ENCODE data around the gene PLEKHH2. TPM values are rescaled to one million over a fixed set of nuclear protein-coding genes. Genes with fewer than 3 reads are reported as not detected.
A peak's percentile ranks its signal among the peaks of the same experiment; 100 is the strongest.
"Not testable (repeated sequence)": the region's sequence is repeated elsewhere in the genome, so short reads cannot be mapped to it uniquely, and the experiment has no call there.

The PLEKHH2 gene
- total RNA-seq, 1 donor from 2014 or later = 2.3 TPM

GRCh38 chr2:43648994-43649701, 12.1 kb downstream of the PLEKHH2 start:
- no peak for DNase-seq (ENCODE audit: low read depth)

GRCh38 chr2:43653506-43653905, 16.4 kb downstream of the PLEKHH2 start:
- TF ChIP-seq CTCF (IDR thresholded peaks at IDR 0.05; ENCODE audit: insufficient read depth, low read length, poor library complexity, severe bottlenecking) = no peak
- no peak overlapping the region for H3K4me3 ChIP-seq (ENCODE audit: low read depth, low read length)
- no peaks in the 10 kb centered on the region for H3K27me3 ChIP-seq (ENCODE audit: control insufficient read depth, insufficient read depth, low read length)

More at GRCh38 chr2:43648994-43649701, 12.1 kb downstream of the PLEKHH2 start:
- no peak overlapping the region for H3K4me3 ChIP-seq (ENCODE audit: low read depth, low read length)
- H3K27me3 ChIP-seq (ENCODE audit: control insufficient read depth, insufficient read depth, low read length) = no peaks in the 10 kb centered on the region
- no peaks in the 10 kb centered on the region for H3K36me3 ChIP-seq (ENCODE audit: control insufficient read depth, insufficient read depth, low read length)
- TF ChIP-seq CTCF (IDR thresholded peaks at IDR 0.05; ENCODE audit: insufficient read depth, low read length, poor library complexity, severe bottlenecking) = no peak

GRCh38 chr2:43657241-43657640, 20.2 kb downstream of the PLEKHH2 start:
- no peaks in the 10 kb centered on the region for H3K36me3 ChIP-seq (ENCODE audit: control insufficient read depth, insufficient read depth, low read length)
- no peaks in the 10 kb centered on the region for H3K27me3 ChIP-seq (ENCODE audit: control insufficient read depth, insufficient read depth, low read length)
- no peak for TF ChIP-seq CTCF (IDR thresholded peaks at IDR 0.05; ENCODE audit: insufficient read depth, low read length, poor library complexity, severe bottlenecking)
- H3K4me3 ChIP-seq (ENCODE audit: low read depth, low read length) = no peak overlapping the region
- no peak for DNase-seq (ENCODE audit: low read depth)

More at GRCh38 chr2:43653506-43653905, 16.4 kb downstream of the PLEKHH2 start:
- H3K36me3 ChIP-seq (ENCODE audit: control insufficient read depth, insufficient read depth, low read length) = no peaks in the 10 kb centered on the region
- DNase-seq (ENCODE audit: low read depth) = no peak

- DNase-seq (ENCODE audit: low read depth) = no peak
- no peaks in the 10 kb centered on the region for H3K36me3 ChIP-seq (ENCODE audit: control insufficient read depth, insufficient read depth, low read length)
- H3K4me3 ChIP-seq (ENCODE audit: low read depth, low read length) = peak overlapping the region; percentile 44
- no peaks in the 10 kb centered on the region for H3K27me3 ChIP-seq (ENCODE audit: control insufficient read depth, insufficient read depth, low read length)
- no peak for TF ChIP-seq CTCF (IDR thresholded peaks at IDR 0.05; ENCODE audit: insufficient read depth, low read length, poor library complexity, severe bottlenecking)
These were observed 38.7 kb downstream of the PLEKHH2 start for GRCh38 chr2:43675646-43676321.

GRCh38 chr2:43676322-43677050, 39.4 kb downstream of the PLEKHH2 start, which contains the start of gene C1GALT1C1L:
Gene C1GALT1C1L, minus strand, starts transcription at chr2:43676429. Its CDS starts 107 bp downstream, at chr2:43676322.
- H3K27me3 ChIP-seq (ENCODE audit: control insufficient read depth, insufficient read depth, low read length) = no peaks in the 10 kb centered on the region
- DNase-seq (ENCODE audit: low read depth) = peak; percentile 29
- H3K4me3 ChIP-seq (ENCODE audit: low read depth, low read length) = peak within 1 kb of the TSS; percentile 44
- H3K36me3 ChIP-seq (ENCODE audit: control insufficient read depth, insufficient read depth, low read length) = no peaks in the 10 kb centered on the region
- TF ChIP-seq CTCF (IDR thresholded peaks at IDR 0.05; ENCODE audit: insufficient read depth, low read length, poor library complexity, severe bottlenecking) = no peak

GRCh38 chr2:43677783-43678182, 40.7 kb downstream of the PLEKHH2 start:
- not testable (repeated sequence) for H3K27me3 ChIP-seq (ENCODE audit: control insufficient read depth, insufficient read depth, low read length); DNase-seq (ENCODE audit: low read depth); H3K4me3 ChIP-seq (ENCODE audit: low read depth, low read length); H3K36me3 ChIP-seq (ENCODE audit: control insufficient read depth, insufficient read depth, low read length)
